Endodermal cell (in vitro differentiated cells): ENCODE measurements around the gene COPZ1. TPM values are rescaled to one million over a fixed set of nuclear protein-coding genes. Genes with fewer than 3 reads are reported as not detected.
"Not testable (repeated sequence)": the region's sequence is repeated elsewhere in the genome, so short reads cannot be mapped to it uniquely, and the experiment has no call there.

Experiments used
- DNase-seq: peaks from one replicate; pipeline ENCODE4 v3.0.0-alpha.2; 2017
- H3K27ac ChIP-seq: 2 replicates; pipeline ENCODE4 v1.5.1; 2013; ENCODE audit warnings: mild to moderate bottlenecking, low read depth, low read length, moderate library complexity
- H3K27me3 ChIP-seq: 2 replicates; pipeline ENCODE4 v1.6.1; 2013; ENCODE audit warnings: mild to moderate bottlenecking, low read length, moderate library complexity; ENCODE audit not compliant: insufficient read depth, control insufficient read depth, poor library complexity, severe bottlenecking
- H3K36me3 ChIP-seq: 2 replicates; pipeline ENCODE4 v1.7.0; 2013; ENCODE audit warnings: mild to moderate bottlenecking, low read length, moderate library complexity; ENCODE audit not compliant: control insufficient read depth, insufficient read depth
- H3K4me1 ChIP-seq: one replicate; pipeline ENCODE4 v1.7.0; 2013; ENCODE audit warnings: low read length; ENCODE audit not compliant: control insufficient read depth, insufficient read depth
- H3K4me3 ChIP-seq: 2 replicates; pipeline ENCODE4 v1.5.1; 2013; ENCODE audit warnings: mild to moderate bottlenecking, low read length, moderate library complexity
- H3K9ac ChIP-seq: 2 replicates; pipeline ENCODE4 v1.6.1; 2013; ENCODE audit warnings: mild to moderate bottlenecking, low read length, moderate library complexity; ENCODE audit not compliant: poor library complexity, severe bottlenecking; ENCODE audit errors: extremely low read depth
- H3K9me3 ChIP-seq: 2 replicates; pipeline ENCODE4 v1.6.1; 2013; ENCODE audit warnings: mild to moderate bottlenecking, low read length, moderate library complexity; ENCODE audit not compliant: control insufficient read depth
- H3K27ac Mint-ChIP-seq: 2 replicates; pipeline ENCODE4 v1.8.0; 2020; ENCODE audit warnings: mixed read lengths
- H3K27me3 Mint-ChIP-seq: 2 replicates; pipeline ENCODE4 v1.8.0; 2021; ENCODE audit warnings: mild to moderate bottlenecking, mixed read lengths; ENCODE audit not compliant: insufficient read depth
- H3K36me3 Mint-ChIP-seq: 2 replicates; pipeline ENCODE4 v1.8.0; 2020; ENCODE audit warnings: low read depth, mixed read lengths
- H3K4me1 Mint-ChIP-seq: 2 replicates; pipeline ENCODE4 v1.8.0; 2020; ENCODE audit warnings: mixed read lengths
- H3K4me3 Mint-ChIP-seq: 2 replicates; pipeline ENCODE4 v1.8.0; 2020; ENCODE audit warnings: mild to moderate bottlenecking, moderate library complexity, mixed read lengths
- H3K9me3 Mint-ChIP-seq: 2 replicates; pipeline ENCODE4 v1.8.0; 2020; ENCODE audit warnings: mild to moderate bottlenecking, mixed read lengths
- CTCF ChIP-seq: fragments of 200-600 bp; sonication (generic); conservative IDR thresholded peaks from 2 replicates; pipeline ENCODE4 v1.5.0; 2021; ENCODE audit warnings: antibody characterized with exemption, mild to moderate bottlenecking
- WGBS, 2 experiments: methylation state at CpG; one replicate each; pipeline versions ENCODE4 v1.1.5 to v1.1.7; 2013; ENCODE audit warnings: missing lambda C conversion rate in 2 of 2, mixed read lengths in 1 of 2; ENCODE audit not compliant: insufficient coverage in 1 of 2, insufficient read length in 1 of 2; 5-methylcytosine and 5-hydroxymethylcytosine counted together
- total RNA-seq, 2 donors: library from RNA; stranded (reverse); fragmentation: NEBNext Ultra II Directional in 1 of 2; extraction: Animal tissue kit (Norgen Biotek cat#: 25700) in 1 of 2; gene quantifications; 2 replicates in 1 of 2; 3 replicates in 1 of 2; pipeline ENCODE4 v1.2.1, GENCODE V29; 2021

The COPZ1 gene
- total RNA-seq, 2 donors from 2014 or later, result 153 to 183 TPM

GRCh38 chr12:54304187-54304810 is 20.6 kb upstream of the COPZ1 start:
- Histone ChIP-seq H3K9me3 (no peaks in the 10 kb centered on the region), H3K27me3 (no peaks in the 10 kb centered on the region), H3K4me3 (no peak overlapping the region), H3K36me3 (no peaks in the 10 kb centered on the region), H3K4me1 (peaks cover 19% of the 10 kb centered on the region), H3K9ac (no peak overlapping the region), H3K27ac (no peak overlapping the region)
- Mint-ChIP-seq H3K4me1 (peaks cover 48% of the 10 kb centered on the region), H3K4me3 (no peak overlapping the region), H3K27me3 (peaks cover 9% of the 10 kb centered on the region), H3K27ac (no peak overlapping the region), H3K9me3 (no peaks in the 10 kb centered on the region), H3K36me3 (no peaks in the 10 kb centered on the region)
- TF ChIP-seq CTCF, result no peak
- peak; percentile 85 for DNase-seq
- WGBS, 2 experiments, result 55 to 56% methylated on average over 3 to 12 of the region's 12 CpGs

DNA sequence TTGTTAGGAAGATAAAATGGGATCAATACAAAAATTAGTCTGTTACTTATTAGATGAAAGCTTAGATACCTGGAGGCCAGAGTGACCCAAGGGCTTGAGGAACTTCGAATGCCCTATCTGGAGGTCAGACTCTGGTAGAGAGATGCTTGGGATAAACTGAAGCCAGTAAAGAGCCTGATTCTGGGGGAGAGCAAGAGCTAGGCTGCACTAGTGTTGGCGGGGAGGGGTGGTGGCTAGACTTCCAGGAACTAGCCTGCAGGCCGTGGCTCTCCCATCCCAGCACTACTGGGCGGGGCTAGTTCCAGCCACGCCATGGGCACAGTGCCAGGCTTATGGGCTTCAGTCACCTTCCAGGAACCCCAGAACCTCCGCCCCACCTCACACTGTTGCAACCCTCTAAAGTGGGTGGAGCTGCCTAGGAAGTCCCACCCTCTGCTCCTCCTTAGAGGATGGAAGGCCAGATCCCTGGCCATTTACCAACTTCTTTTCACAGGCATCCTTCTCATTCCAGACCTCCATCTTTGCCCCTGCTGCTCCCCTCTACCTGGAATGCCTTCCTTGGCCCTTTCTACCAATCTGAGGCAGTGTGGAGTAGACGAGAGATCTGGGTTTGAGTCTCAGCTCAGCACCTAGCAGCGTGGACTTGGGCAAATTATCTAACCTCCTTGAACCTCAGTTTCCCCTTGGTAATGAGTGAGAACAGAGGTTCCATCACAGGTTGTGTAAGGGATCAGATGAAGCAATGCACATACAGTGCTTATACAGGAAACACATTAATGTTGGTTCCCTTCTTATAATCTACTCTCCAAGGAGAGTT is 17.8 kb upstream of the COPZ1 start:
- Mint-ChIP-seq H3K36me3 (no peaks in the 10 kb centered on the region), H3K4me1 (peaks cover 19% of the 10 kb centered on the region), H3K9me3 (no peaks in the 10 kb centered on the region), H3K4me3 (no peak overlapping the region), H3K27ac (no peak overlapping the region), H3K27me3 (no peaks in the 10 kb centered on the region)
- Histone ChIP-seq H3K4me1 (peaks cover 7% of the 10 kb centered on the region), H3K27me3 (no peaks in the 10 kb centered on the region), H3K9me3 (no peaks in the 10 kb centered on the region), H3K4me3 (no peak overlapping the region), H3K9ac (no peak overlapping the region), H3K36me3 (no peaks in the 10 kb centered on the region), H3K27ac (no peak overlapping the region)
- no peak for DNase-seq
- TF ChIP-seq CTCF, result no peak
- 90 to 95% methylated on average over 6 to 8 of the region's 8 CpGs for WGBS, 2 experiments

DNA sequence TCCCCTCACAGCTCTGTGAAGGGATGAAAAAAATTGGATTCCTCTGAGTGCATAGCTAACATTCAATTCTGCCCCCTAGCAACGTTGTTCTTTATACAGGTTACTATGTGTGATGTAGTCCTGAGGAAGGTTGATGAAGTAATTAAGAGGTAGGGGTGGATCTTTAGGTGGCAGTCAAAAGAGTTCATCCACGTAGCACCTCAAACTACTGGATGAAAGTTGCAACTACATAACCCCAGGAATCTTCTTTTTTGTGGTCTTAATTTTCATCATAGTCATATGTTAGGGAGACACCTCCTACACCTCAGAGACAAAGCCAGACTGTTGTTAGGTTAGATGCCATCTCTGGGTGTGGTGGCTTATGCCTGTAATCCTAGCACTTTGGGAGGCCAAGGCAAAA is 13.9 kb upstream of the COPZ1 start:
- Mint-ChIP-seq H3K36me3 (no peaks in the 10 kb centered on the region), H3K27ac (no peak overlapping the region), H3K9me3 (no peaks in the 10 kb centered on the region), H3K4me1 (no peaks in the 10 kb centered on the region), H3K4me3 (no peak overlapping the region), H3K27me3 (no peaks in the 10 kb centered on the region)
- H3K4me1 ChIP-seq, result no peaks in the 10 kb centered on the region
- no peaks in the 10 kb centered on the region for H3K27me3 ChIP-seq
- no peak overlapping the region for H3K4me3 ChIP-seq
- H3K9ac ChIP-seq, result no peak overlapping the region
- no peaks in the 10 kb centered on the region for H3K9me3 ChIP-seq
- WGBS, 2 experiments, result 86% methylated on average over 2 of the region's 2 CpGs; no CpG with 5 or more reads in 1 of the 2 experiments
- TF ChIP-seq CTCF, result no peak
- no peaks in the 10 kb centered on the region for H3K36me3 ChIP-seq
- DNase-seq, result no peak
- H3K27ac ChIP-seq, result no peak overlapping the region

DNA sequence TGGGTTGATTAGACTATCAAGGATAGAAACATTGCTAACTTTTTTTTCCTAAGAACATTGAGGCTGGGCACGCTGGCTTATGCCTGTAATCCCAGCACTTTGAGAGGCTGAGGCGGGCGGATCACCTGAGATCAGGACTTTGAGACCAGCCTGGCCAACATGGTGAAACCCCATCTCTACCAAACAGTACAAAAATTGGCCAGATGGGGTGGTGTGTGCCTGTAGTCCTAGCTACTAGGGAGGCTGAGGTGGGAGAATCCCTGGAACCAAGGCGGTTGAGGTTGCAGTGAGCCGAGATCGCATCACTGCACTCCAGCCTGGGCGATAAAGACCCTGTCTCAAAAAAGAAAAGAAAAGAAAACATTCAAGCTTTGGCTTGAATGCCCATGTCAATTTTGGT is 12.6 kb upstream of the COPZ1 start:
- H3K27me3 Mint-ChIP-seq, result not testable (repeated sequence)
- WGBS, 2 experiments, result 92 to 97% methylated on average over 6 to 7 of the region's 7 CpGs

More for the DNA sequence above, 12.6 kb upstream of the COPZ1 start:
- not testable (repeated sequence) for H3K9me3 ChIP-seq, H3K36me3 ChIP-seq, H3K4me1 Mint-ChIP-seq, H3K36me3 Mint-ChIP-seq, H3K9me3 Mint-ChIP-seq, H3K9ac ChIP-seq, H3K4me3 Mint-ChIP-seq, H3K4me1 ChIP-seq, H3K27ac ChIP-seq, H3K27me3 ChIP-seq, H3K4me3 ChIP-seq, DNase-seq, H3K27ac Mint-ChIP-seq
